Calu3 (cell line): ENCODE data around the gene S100A14. TPM values are rescaled to one million over a fixed set of nuclear protein-coding genes. Genes with fewer than 3 reads are reported as not detected.

Experiments
- BruUV-seq: library from RNA; stranded (reverse); fragments of 400-500 nt; replicated peaks from 2 replicates; lab custom pipeline; 2021; lab: Mats Ljungman, UMichigan
- CTCF ChIA-PET: fragments of 300-600 bp; sonication (Branson Sonifier 250); formaldehyde crosslinking; loops from one replicate; lab custom pipeline; 2022; ENCODE audit warnings: antibody characterized with exemption; lab: Charles Lee
- DNase-seq: peaks from one replicate; pipeline ENCODE4 v3.0.0; 2022
- H3K27ac Mint-ChIP-seq: one replicate; pipeline ENCODE4 v1.8.0; 2022; ENCODE audit warnings: mixed read lengths; ENCODE audit not compliant: unreplicated experiment
- H3K27me3 Mint-ChIP-seq: one replicate; pipeline ENCODE4 v1.8.0; 2022; ENCODE audit warnings: mixed read lengths; ENCODE audit not compliant: unreplicated experiment
- H3K36me3 Mint-ChIP-seq: one replicate; pipeline ENCODE4 v1.8.0; 2022; ENCODE audit warnings: mild to moderate bottlenecking, moderate library complexity, mixed read lengths; ENCODE audit not compliant: insufficient read depth, unreplicated experiment
- H3K4me1 Mint-ChIP-seq: one replicate; pipeline ENCODE4 v1.8.0; 2022; ENCODE audit warnings: mild to moderate bottlenecking, low read depth, mixed read lengths; ENCODE audit not compliant: unreplicated experiment
- H3K4me3 Mint-ChIP-seq: one replicate; pipeline ENCODE4 v1.8.0; 2022; ENCODE audit warnings: mild to moderate bottlenecking, low read depth, moderate library complexity, mixed read lengths; ENCODE audit not compliant: unreplicated experiment
- H3K9me3 Mint-ChIP-seq: one replicate; pipeline ENCODE4 v1.8.0; 2022; ENCODE audit warnings: low read depth, mixed read lengths; ENCODE audit not compliant: unreplicated experiment
- intact Hi-C: fragments of 100-400 bp; cut with micrococcal nuclease; formaldehyde crosslinking; loops from one replicate; pipeline ENCODE4 v1.10.0; 2022; ENCODE audit not compliant: unreplicated experiment
- total RNA-seq: library from RNA; stranded (reverse); gene quantifications from 2 replicates; pipeline ENCODE4 v1.2.3, GENCODE V29; 2022
- TF ChIP-seq, protein P1 (sequence below): fragments of 200-600 bp; IDR thresholded peaks from one replicate; pipeline ENCODE4 v1.8.0; 2022; ENCODE audit warnings: antibody characterized with exemption; ENCODE audit not compliant: unreplicated experiment

S100A14 gene
- total RNA-seq, 1 experiment from 2014 or later, result 74.6 TPM

DNA sequence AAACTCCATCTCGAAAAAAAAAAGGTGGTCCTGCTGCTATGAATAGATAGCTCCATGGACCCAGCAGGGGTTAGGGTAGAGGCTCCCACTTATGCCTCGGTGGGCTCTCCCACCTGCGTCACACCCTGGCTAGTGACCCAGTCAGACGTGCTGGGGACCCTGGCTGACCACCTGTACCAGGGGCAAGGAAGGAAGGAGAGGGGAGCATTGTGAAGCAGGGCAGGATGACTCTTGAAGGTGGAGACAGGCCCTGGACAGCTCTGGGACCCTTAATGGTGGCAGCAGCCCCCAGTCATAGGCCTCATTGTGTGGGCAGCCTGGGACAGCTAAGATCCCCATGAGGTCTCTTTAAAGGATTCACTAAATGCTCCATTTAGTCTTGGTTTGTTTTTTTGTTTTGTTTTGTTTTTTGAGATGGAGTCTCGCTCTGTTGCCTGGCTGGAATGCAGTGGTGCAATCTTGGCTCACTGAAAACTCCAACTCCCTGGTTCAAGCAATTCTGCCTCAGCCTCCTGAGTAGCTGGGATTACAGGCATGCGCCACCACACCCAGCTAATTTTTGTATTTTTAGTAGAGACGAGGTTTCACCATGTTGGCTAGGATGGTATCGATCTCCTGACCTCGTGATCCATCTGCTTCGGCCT is 32.0 kb upstream of the S100A14 start:
- no peak overlapping the region for H3K4me3 Mint-ChIP-seq
- BruUV-seq, result no TSS peak
- TF ChIP-seq, protein P1, sequence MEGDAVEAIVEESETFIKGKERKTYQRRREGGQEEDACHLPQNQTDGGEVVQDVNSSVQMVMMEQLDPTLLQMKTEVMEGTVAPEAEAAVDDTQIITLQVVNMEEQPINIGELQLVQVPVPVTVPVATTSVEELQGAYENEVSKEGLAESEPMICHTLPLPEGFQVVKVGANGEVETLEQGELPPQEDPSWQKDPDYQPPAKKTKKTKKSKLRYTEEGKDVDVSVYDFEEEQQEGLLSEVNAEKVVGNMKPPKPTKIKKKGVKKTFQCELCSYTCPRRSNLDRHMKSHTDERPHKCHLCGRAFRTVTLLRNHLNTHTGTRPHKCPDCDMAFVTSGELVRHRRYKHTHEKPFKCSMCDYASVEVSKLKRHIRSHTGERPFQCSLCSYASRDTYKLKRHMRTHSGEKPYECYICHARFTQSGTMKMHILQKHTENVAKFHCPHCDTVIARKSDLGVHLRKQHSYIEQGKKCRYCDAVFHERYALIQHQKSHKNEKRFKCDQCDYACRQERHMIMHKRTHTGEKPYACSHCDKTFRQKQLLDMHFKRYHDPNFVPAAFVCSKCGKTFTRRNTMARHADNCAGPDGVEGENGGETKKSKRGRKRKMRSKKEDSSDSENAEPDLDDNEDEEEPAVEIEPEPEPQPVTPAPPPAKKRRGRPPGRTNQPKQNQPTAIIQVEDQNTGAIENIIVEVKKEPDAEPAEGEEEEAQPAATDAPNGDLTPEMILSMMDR, result no peak
- peaks cover 7% of the 10 kb centered on the region for H3K4me1 Mint-ChIP-seq
- CTCF ChIA-PET, result interaction anchor here (1.0 kb wide), 1 partner anchor 14 kb away, joined by 3 read pairs; the partner anchor contains the start of gene CHTOP
- DNase-seq, result no peak
- H3K36me3 Mint-ChIP-seq, result peaks cover 62% of the 10 kb centered on the region
- intact Hi-C loops, result no loop called here
- H3K9me3 Mint-ChIP-seq, result no peaks in the 10 kb centered on the region
- peak overlapping the region; percentile 28 for H3K27ac Mint-ChIP-seq
- no peaks in the 10 kb centered on the region for H3K27me3 Mint-ChIP-seq

DNA sequence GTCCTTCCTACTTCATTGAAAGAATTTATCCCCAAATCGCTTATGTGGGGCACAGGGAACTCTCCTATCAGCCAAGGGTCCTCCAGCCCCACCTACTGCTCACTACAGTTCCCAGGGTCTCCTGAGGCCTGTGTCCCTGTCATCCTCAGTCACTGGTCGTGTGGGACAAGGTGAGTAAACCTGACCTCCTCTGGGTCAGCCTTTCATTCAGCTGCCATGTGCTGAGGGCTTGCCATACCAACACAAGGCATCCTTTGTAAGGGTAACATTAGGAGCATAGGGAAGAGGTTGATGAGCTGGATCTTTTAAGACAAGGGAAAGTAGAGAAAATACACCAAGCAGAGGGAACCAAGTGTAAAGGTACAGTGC is 31.2 kb upstream of the S100A14 start:
- Mint-ChIP-seq H3K4me1 (peaks cover under 1% of the 10 kb centered on the region), H3K27me3 (no peaks in the 10 kb centered on the region), H3K36me3 (peaks cover 65% of the 10 kb centered on the region), H3K9me3 (no peaks in the 10 kb centered on the region), H3K4me3 (no peak overlapping the region), H3K27ac (peak overlapping the region; percentile 28)
- CTCF ChIA-PET, result no interaction called here
- BruUV-seq, result no TSS peak
- intact Hi-C loops, result no loop called here
- DNase-seq, result no peak
- TF ChIP-seq, protein P1, result no peak

DNA sequence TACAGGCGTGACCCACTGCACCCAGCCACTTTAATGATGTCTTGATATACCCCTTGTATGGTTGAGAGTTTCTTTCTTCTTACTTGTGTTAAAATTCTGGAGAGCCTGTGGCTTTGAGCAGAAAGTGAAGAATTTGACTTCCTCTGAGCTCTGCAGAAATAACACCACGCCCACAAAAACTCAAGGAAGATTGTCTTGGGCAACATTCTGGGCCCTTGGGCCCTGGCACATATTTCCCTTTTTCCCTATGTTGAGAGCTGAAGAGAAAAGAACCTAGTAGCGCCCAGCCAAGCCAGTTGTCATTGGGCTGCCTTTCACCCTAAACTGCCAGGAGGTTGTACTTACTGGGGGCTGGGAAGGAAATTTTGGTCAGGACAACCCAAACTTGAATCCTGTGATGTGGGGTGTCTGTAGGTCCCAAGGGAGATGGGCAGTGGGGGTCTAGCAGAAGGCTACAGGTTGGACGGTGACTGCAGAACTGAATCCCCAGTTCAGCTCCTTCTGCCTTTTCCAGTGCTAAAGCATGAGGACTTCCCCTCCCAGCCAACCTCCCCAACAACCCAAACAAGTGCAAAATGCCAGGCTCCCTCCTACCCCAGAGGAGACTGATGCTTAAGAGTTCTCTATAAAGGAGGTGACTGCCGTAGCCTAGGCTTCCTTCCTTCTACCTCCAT is 30.7 kb upstream of the S100A14 start:
- H3K27me3 Mint-ChIP-seq, result no peaks in the 10 kb centered on the region
- CTCF ChIA-PET, result no interaction called here
- TF ChIP-seq, protein P1, result no peak
- no peak overlapping the region for H3K4me3 Mint-ChIP-seq
- BruUV-seq, result no TSS peak
- no peak for DNase-seq
- H3K27ac Mint-ChIP-seq, result peak overlapping the region; percentile 30
- no peaks in the 10 kb centered on the region for H3K4me1 Mint-ChIP-seq
- intact Hi-C loops, result no loop called here
- H3K9me3 Mint-ChIP-seq, result no peaks in the 10 kb centered on the region
- H3K36me3 Mint-ChIP-seq, result peaks cover 65% of the 10 kb centered on the region

DNA sequence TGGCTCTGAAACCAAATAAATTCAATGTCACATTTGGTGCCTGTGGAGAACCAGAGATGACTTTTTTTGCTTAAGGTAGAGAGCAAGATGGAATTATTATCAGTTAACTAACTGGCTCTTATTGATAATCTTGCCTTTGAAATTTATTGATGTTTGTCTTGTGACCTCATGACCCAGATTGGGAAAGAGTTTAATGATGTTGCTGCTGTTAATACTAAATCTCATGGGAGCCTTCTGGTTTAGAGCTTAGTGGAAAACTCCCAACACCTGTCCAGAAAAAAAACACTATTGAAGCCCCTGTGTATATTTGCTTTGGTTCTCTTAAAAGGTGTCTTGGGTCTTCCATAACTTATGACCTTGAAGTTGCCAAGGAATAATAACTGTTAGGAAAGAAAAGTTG is 27.7 kb upstream of the S100A14 start:
- TF ChIP-seq, protein P1, result no peak
- Mint-ChIP-seq H3K36me3 (peaks cover 75% of the 10 kb centered on the region), H3K4me1 (no peaks in the 10 kb centered on the region), H3K9me3 (no peaks in the 10 kb centered on the region), H3K27me3 (no peaks in the 10 kb centered on the region), H3K27ac (no peak overlapping the region), H3K4me3 (no peak overlapping the region)
- no TSS peak for BruUV-seq
- DNase-seq, result no peak
- intact Hi-C loops, result no loop called here
- CTCF ChIA-PET, result interaction anchor here (0.8 to 2.0 kb wide), 3 partner anchors 9 to 16 kb away, joined by 3 to 8 read pairs (median 5); partner anchors contain the start of genes S100A1 and S100A13
